Neutrophil (primary cell): ENCODE data around the gene GPR161.

Experiments used
- H3K27ac ChIP-seq: fragments of 200-600 bp; sonication (generic); 2 replicates; pipeline ENCODE4 v1.5.1; 2016; ENCODE audit warnings: mild to moderate bottlenecking, moderate library complexity
- H3K27me3 ChIP-seq: fragments of 200-600 bp; sonication (generic); 2 replicates; pipeline ENCODE4 v1.6.0; 2016; ENCODE audit warnings: mild to moderate bottlenecking
- H3K36me3 ChIP-seq: fragments of 200-600 bp; sonication (generic); 2 replicates; pipeline ENCODE4 v1.5.1; 2017
- H3K4me1 ChIP-seq, 2 experiments: fragments of 200-600 bp in 1 of 2; sonication (generic) in 1 of 2; 1 replicate in 1 of 2; 2 replicates in 1 of 2; pipeline versions ENCODE4 v1.5.1 to v1.6.1; 2013 to 2016; ENCODE audit warnings: low read depth in 1 of 2, low read length in 1 of 2, mild to moderate bottlenecking in 1 of 2, moderate library complexity in 1 of 2; ENCODE audit not compliant: control insufficient read depth in 1 of 2, insufficient read depth in 1 of 2
- H3K4me3 ChIP-seq, 2 experiments: fragments of 200-600 bp in 1 of 2; sonication (generic) in 1 of 2; 1 replicate in 1 of 2; 2 replicates in 1 of 2; pipeline ENCODE4 v1.5.1; 2013 to 2016; ENCODE audit warnings: low read depth in 1 of 2, low read length in 1 of 2, mild to moderate bottlenecking in 1 of 2, moderate library complexity in 1 of 2
- H3K9me3 ChIP-seq: fragments of 200-600 bp; sonication (generic); 2 replicates; pipeline ENCODE4 v1.5.1; 2016
- CTCF ChIP-seq: fragments of 200-600 bp; sonication (generic); IDR thresholded peaks from 2 replicates; pipeline ENCODE4 v1.5.1; 2016; ENCODE audit warnings: antibody characterized with exemption

Gene GPR161

GRCh38 chr1:168054117-168054516, 82.6 kb downstream of the GPR161 start:
- no peak overlapping the region for H3K27ac ChIP-seq
- TF ChIP-seq CTCF, result no peak
- H3K4me1 ChIP-seq, result peaks cover 0 to 3% of the 10 kb centered on the region in 2 experiments
- no peak overlapping the region for H3K4me3 ChIP-seq
- no peaks in the 10 kb centered on the region for H3K9me3 ChIP-seq
- H3K27me3 ChIP-seq, result no peaks in the 10 kb centered on the region
- H3K36me3 ChIP-seq, result peaks cover 15% of the 10 kb centered on the region

- Histone ChIP-seq H3K4me1 (peaks cover 0 to 3% of the 10 kb centered on the region in 2 experiments), H3K4me3 (no peak overlapping the region), H3K27ac (no peak overlapping the region), H3K27me3 (no peaks in the 10 kb centered on the region), H3K9me3 (no peaks in the 10 kb centered on the region), H3K36me3 (peaks cover 15% of the 10 kb centered on the region)
- TF ChIP-seq CTCF, result no peak
These were observed 83.0 kb downstream of the GPR161 start for GRCh38 chr1:168053681-168054080.

GRCh38 chr1:168050880-168051279, 85.8 kb downstream of the GPR161 start:
- Histone ChIP-seq H3K27ac (no peak overlapping the region), H3K4me1 (peaks cover 0 to 3% of the 10 kb centered on the region in 2 experiments), H3K9me3 (no peaks in the 10 kb centered on the region), H3K27me3 (no peaks in the 10 kb centered on the region), H3K36me3 (peaks cover 22% of the 10 kb centered on the region), H3K4me3 (no peak overlapping the region)
- no peak for TF ChIP-seq CTCF

- no peak for TF ChIP-seq CTCF
- no peaks in the 10 kb centered on the region for H3K9me3 ChIP-seq
- peaks cover 26% of the 10 kb centered on the region for H3K36me3 ChIP-seq
- no peak overlapping the region for H3K4me3 ChIP-seq
- H3K27ac ChIP-seq, result no peak overlapping the region
- H3K27me3 ChIP-seq, result no peaks in the 10 kb centered on the region
- H3K4me1 ChIP-seq, result peaks cover 0 to 3% of the 10 kb centered on the region in 2 experiments
These were observed 86.4 kb downstream of the GPR161 start for GRCh38 chr1:168050307-168050706.

GRCh38 chr1:168045311-168045710, 91.4 kb downstream of the GPR161 start:
- H3K27ac ChIP-seq, result no peak overlapping the region
- TF ChIP-seq CTCF, result no peak

GRCh38 chr1:168042362-168042761, 94.4 kb downstream of the GPR161 start:
- Histone ChIP-seq H3K36me3 (peaks cover 47% of the 10 kb centered on the region), H3K4me1 (no peaks in the 10 kb centered on the region), H3K27ac (no peak overlapping the region), H3K9me3 (no peaks in the 10 kb centered on the region), H3K4me3 (no peak overlapping the region), H3K27me3 (no peaks in the 10 kb centered on the region)
- no peak for TF ChIP-seq CTCF

More at GRCh38 chr1:168045311-168045710, 91.4 kb downstream of the GPR161 start:
- peaks cover 47% of the 10 kb centered on the region for H3K36me3 ChIP-seq
- H3K4me1 ChIP-seq, result no peaks in the 10 kb centered on the region
- H3K4me3 ChIP-seq, result no peak overlapping the region
- no peaks in the 10 kb centered on the region for H3K27me3 ChIP-seq
- H3K9me3 ChIP-seq, result no peaks in the 10 kb centered on the region
